Suprapubic skin (tissue), 4 donors: Measurements from ENCODE around the gene PLEKHG4B.

Experiments used
- CTCF ChIP-seq, 2 donors: fragments of 200-600 bp in 1 of 2; fragments of 450-650 bp in 1 of 2; sonication (generic) in 1 of 2; IDR thresholded peaks; one replicate each; pipeline ENCODE4 v1.5.1; 2016 to 2019; ENCODE audit warnings: antibody characterized with exemption in 2 of 2, mild to moderate bottlenecking in 1 of 2, moderate library complexity in 1 of 2
- EP300 ChIP-seq: sonication (generic); formaldehyde crosslinking; IDR thresholded peaks from one replicate; pipeline ENCODE4 v1.6.1; 2017; ENCODE audit warnings: antibody characterized with exemption
- POLR2AphosphoS5 ChIP-seq, 3 donors: sonication (generic); formaldehyde crosslinking; IDR thresholded peaks; one replicate each; pipeline ENCODE4 v1.6.1; 2017; ENCODE audit warnings: antibody characterized with exemption in 3 of 3

GRCh38 chr5:54876-55569 is 36.9 kb upstream of the PLEKHG4B start:
- TF ChIP-seq CTCF (IDR thresholded peaks at IDR 0.05) (no peak), POLR2AphosphoS5 (IDR thresholded peaks at IDR 0.05) (no peak), EP300 (no peak)
